HepG2 (cell line): ENCODE data around the gene NEDD4.

ENCODE experiments used
- ELF4 ChIP-seq: sonication (generic); formaldehyde crosslinking; IDR thresholded peaks from 2 replicates; pipeline ENCODE4 v1.5.0; 2020; ENCODE audit warnings: missing genetic modification reagents, mild to moderate bottlenecking, moderate library complexity, borderline replicate concordance
- ETV5 ChIP-seq: IDR thresholded peaks from 2 replicates; pipeline ENCODE4 v1.6.1; 2018; ENCODE audit warnings: missing biosample characterization, missing genetic modification reagents, inconsistent platforms, borderline replicate concordance
- IKZF5 ChIP-seq: IDR thresholded peaks from 2 replicates; pipeline ENCODE4 v1.6.1; 2018; ENCODE audit warnings: missing genetic modification reagents, mild to moderate bottlenecking, missing compliant biosample characterization
- PBX3 ChIP-seq: sonication (generic); formaldehyde crosslinking; IDR thresholded peaks from 2 replicates; pipeline ENCODE4 v1.8.1; 2023; ENCODE audit warnings: missing genetic modification reagents, inconsistent platforms, borderline replicate concordance
- SP1 ChIP-seq, 2 experiments: fragments of 450-650 bp in 1 of 2; sonication (generic) in 1 of 2; formaldehyde crosslinking in 1 of 2; IDR thresholded peaks; 2 replicates each; pipeline versions ENCODE4 v1.4.0 to v1.6.1; 2016 to 2020; ENCODE audit warnings: missing genetic modification reagents in 1 of 2

GRCh38 chr15:55921744-55922143 is 71.7 kb downstream of the NEDD4 start:
- no peak for TF ChIP-seq ETV5 (CRISPR knock-in tag)
- no peak for TF ChIP-seq ELF4
- TF ChIP-seq IKZF5, result no peak
- TF ChIP-seq SP1 (IDR thresholded peaks at IDR 0.05), result no peak
- no peak for TF ChIP-seq SP1 (CRISPR knock-in tag; IDR thresholded peaks at IDR 0.05)
- TF ChIP-seq PBX3 (CRISPR knock-in tag), result no peak
